T-cell (primary cell): ENCODE data around the gene CHST4. TPM values are rescaled to one million over a fixed set of nuclear protein-coding genes. Genes with fewer than 3 reads are reported as not detected.

Source experiments
- ATAC-seq, 4 experiments: fragments of 200-7000 bp in 3 of 4; fragments of 150-1000 bp in 1 of 4; cut with Tn5 transposase; replicated peaks in 1 of 4; 1 replicate in 3 of 4; 2 replicates in 1 of 4; pipeline ENCODE4 v1.10.0; 2021; ENCODE audit warnings: moderate library complexity in 3 of 4, mild to moderate bottlenecking in 2 of 4, moderate number of reproducible peaks in 1 of 4
- CTCF ChIA-PET, 2 donors: fragments of 300-600 bp; sonication (Branson Sonifier 250); formaldehyde crosslinking; loops; one replicate each; lab custom pipeline; 2022; ENCODE audit warnings: antibody characterized with exemption in 2 of 2; lab: Charles Lee
- POLR2A ChIA-PET, 2 donors: fragments of 300-600 bp; sonication (Branson Sonifier 250); formaldehyde crosslinking; loops; one replicate each; lab custom pipeline; 2022; ENCODE audit warnings: antibody characterized with exemption in 2 of 2; lab: Charles Lee
- DNase-seq, 35 experiments: peaks; one replicate each; pipeline versions ENCODE4 v3.0.0 to v3.0.0-alpha.2; 2013 to 2023
- H3K27ac ChIP-seq: one replicate; pipeline ENCODE4 v1.5.1; 2013; ENCODE audit warnings: low read length
- H3K27me3 ChIP-seq, 2 experiments: replicated peaks in 1 of 2; 1 replicate in 1 of 2; 2 replicates in 1 of 2; pipeline versions ENCODE4 v1.6.1 to v1.7.0; 2013; ENCODE audit warnings: low read length in 1 of 2, mixed read lengths in 1 of 2; ENCODE audit not compliant: control insufficient read depth in 2 of 2, insufficient read depth in 2 of 2; ENCODE audit errors: extremely low read depth in 1 of 2
- H3K36me3 ChIP-seq, 2 donors: 1 replicate in 1 of 2; 2 replicates in 1 of 2; pipeline versions ENCODE4 v1.6.1 to v1.7.0; 2013; ENCODE audit warnings: low read length in 1 of 2; ENCODE audit not compliant: control insufficient read depth in 2 of 2, insufficient read depth in 1 of 2; ENCODE audit errors: extremely low read depth in 1 of 2
- H3K4me1 ChIP-seq, 2 experiments: 1 replicate in 1 of 2; 2 replicates in 1 of 2; pipeline versions ENCODE4 v1.6.1 to v1.7.0; 2013; ENCODE audit warnings: low read length in 2 of 2, mixed read lengths in 1 of 2; ENCODE audit not compliant: insufficient read depth in 2 of 2, control insufficient read depth in 1 of 2; ENCODE audit errors: extremely low read depth in 1 of 2
- H3K4me3 ChIP-seq, 2 donors: 1 replicate in 1 of 2; 2 replicates in 1 of 2; pipeline versions ENCODE4 v1.5.1 to v1.7.0; 2013; ENCODE audit warnings: mild to moderate bottlenecking in 2 of 2, low read length in 1 of 2, moderate library complexity in 1 of 2; ENCODE audit not compliant: control insufficient read depth in 1 of 2; ENCODE audit errors: extremely low read depth in 1 of 2
- H3K9me3 ChIP-seq: 2 replicates; pipeline ENCODE4 v1.7.0; 2013
- H3K27ac Mint-ChIP-seq, 2 donors: one replicate each; pipeline ENCODE4 v1.8.0; 2020 to 2021; ENCODE audit warnings: mild to moderate bottlenecking in 2 of 2, mixed read lengths in 2 of 2
- H3K27me3 Mint-ChIP-seq, 2 donors: one replicate each; pipeline ENCODE4 v1.8.0; 2021 to 2022; ENCODE audit warnings: mixed read lengths in 2 of 2
- H3K36me3 Mint-ChIP-seq: one replicate; pipeline ENCODE4 v1.8.0; 2021; ENCODE audit warnings: mixed read lengths
- H3K4me1 Mint-ChIP-seq, 3 donors: one replicate each; pipeline ENCODE4 v1.8.0; 2020 to 2022; ENCODE audit warnings: mixed read lengths in 3 of 3, mild to moderate bottlenecking in 1 of 3
- H3K4me3 Mint-ChIP-seq, 3 donors: one replicate each; pipeline ENCODE4 v1.8.0; 2020 to 2022; ENCODE audit warnings: mild to moderate bottlenecking in 3 of 3, mixed read lengths in 3 of 3, moderate library complexity in 3 of 3
- H3K9me3 Mint-ChIP-seq, 3 donors: one replicate each; pipeline ENCODE4 v1.8.0; 2020 to 2022; ENCODE audit warnings: mixed read lengths in 3 of 3
- WGBS: methylation state at CpG from one replicate; pipeline ENCODE4 v1.1.5; 2013; ENCODE audit warnings: missing lambda C conversion rate; ENCODE audit not compliant: insufficient coverage; 5-methylcytosine and 5-hydroxymethylcytosine counted together
- total RNA-seq, 35 experiments: library from RNA in 6 of 35; stranded (reverse) in 6 of 35; fragments of 120-200 nt in 1 of 35; gene quantifications; one replicate each; pipeline versions ENCODE4 v1.2.1 to v1.2.4 and lab custom pipeline; 2013 to 2026

Gene CHST4
- total RNA-seq, 5 donors from 2014 or later (not counting 1 experiment from before 2014, with no cell fraction given): 0.23 TPM; not detected in 4

DNA sequence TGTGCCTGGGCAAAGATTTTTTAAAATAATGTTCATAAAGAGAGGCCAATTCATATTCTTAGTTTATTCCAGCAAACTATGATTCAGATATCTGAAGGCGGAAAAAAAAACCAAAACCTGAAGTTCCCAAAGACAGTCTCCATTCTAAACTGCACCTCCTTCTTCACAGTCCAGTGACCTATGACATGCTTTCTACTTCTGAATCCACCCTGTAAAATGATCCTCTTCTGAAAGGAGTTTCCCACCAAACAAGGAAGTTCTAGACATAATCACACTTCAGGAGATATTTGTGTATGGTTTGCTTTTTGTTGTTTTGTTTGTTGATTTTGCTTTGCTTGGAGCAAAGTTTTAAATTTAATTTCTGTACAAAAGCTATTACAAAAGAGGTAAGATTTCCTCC lies 12.9 kb upstream of the CHST4 start:
- ChIA-PET POLR2A (no interaction called here), CTCF (interaction anchor here in 1 of 2 donors (0.6 to 1.1 kb wide), 2 partner anchors 43 to 102 kb away, joined by 3 to 6 read pairs; no protein-coding TSS in a partner anchor)
- peaks cover 0 to 7% of the 10 kb centered on the region in 2 experiments for H3K27me3 ChIP-seq
- no peak overlapping the region for H3K27ac ChIP-seq
- DNase-seq (no peak), ATAC-seq (no peak)
- no peaks in the 10 kb centered on the region for H3K4me1 Mint-ChIP-seq
- no peaks in the 10 kb centered on the region for H3K4me1 ChIP-seq
- no peaks in the 10 kb centered on the region for H3K9me3 Mint-ChIP-seq
- H3K9me3 ChIP-seq: no peaks in the 10 kb centered on the region
- H3K4me3 Mint-ChIP-seq: no peak overlapping the region
- no peaks in the 10 kb centered on the region for H3K36me3 ChIP-seq
- H3K27me3 Mint-ChIP-seq: peaks cover 13 to 20% of the 10 kb centered on the region in 2 donors
- no CpG with 5 or more reads among the region's 1 CpG for WGBS
- no peaks in the 10 kb centered on the region for H3K36me3 Mint-ChIP-seq
- H3K4me3 ChIP-seq: no peak overlapping the region
- H3K27ac Mint-ChIP-seq: no peak overlapping the region

GRCh38 chr16:71514476-71514875 lies 11.8 kb upstream of the CHST4 start:
- Histone ChIP-seq H3K27ac (no peak overlapping the region), H3K9me3 (no peaks in the 10 kb centered on the region), H3K4me1 (no peaks in the 10 kb centered on the region), H3K27me3 (peaks cover 0 to 7% of the 10 kb centered on the region in 2 experiments), H3K36me3 (no peaks in the 10 kb centered on the region), H3K4me3 (no peak overlapping the region)
- no peaks in the 10 kb centered on the region for H3K36me3 Mint-ChIP-seq
- H3K27ac Mint-ChIP-seq: no peak overlapping the region
- ATAC-seq (no peak), DNase-seq (no peak)
- H3K27me3 Mint-ChIP-seq: peaks cover 13 to 18% of the 10 kb centered on the region in 2 donors
- no peaks in the 10 kb centered on the region for H3K4me1 Mint-ChIP-seq
- CTCF ChIA-PET: no interaction called here
- POLR2A ChIA-PET: no interaction called here
- H3K9me3 Mint-ChIP-seq: no peaks in the 10 kb centered on the region
- no peak overlapping the region for H3K4me3 Mint-ChIP-seq
- 71% methylated on average over 4 of the region's 7 CpGs for WGBS

DNA sequence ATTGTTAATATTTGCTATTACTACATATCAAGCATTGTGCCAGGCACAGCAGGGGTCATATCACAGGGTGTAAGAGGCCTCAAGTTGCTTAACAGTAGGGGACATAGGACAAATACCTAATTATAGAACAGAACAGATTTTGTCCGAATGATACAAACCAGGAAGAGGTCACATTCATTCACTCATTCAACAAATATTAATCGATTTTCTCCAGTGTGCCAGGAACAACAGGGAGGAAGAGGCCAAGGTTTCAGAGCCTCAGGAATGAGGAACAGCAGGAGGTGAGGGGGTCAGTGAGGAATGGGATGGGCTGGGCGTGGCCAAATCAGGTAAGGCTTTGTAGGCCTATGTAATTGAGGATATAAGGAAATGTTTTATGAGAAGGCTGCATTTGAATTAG lies 11.2 kb upstream of the CHST4 start:
- CTCF ChIA-PET: no interaction called here
- no peaks in the 10 kb centered on the region for H3K36me3 ChIP-seq
- no peaks in the 10 kb centered on the region for H3K4me1 Mint-ChIP-seq
- H3K4me3 ChIP-seq: no peak overlapping the region
- peaks cover 0 to 7% of the 10 kb centered on the region in 2 experiments for H3K27me3 ChIP-seq
- WGBS: no CpG with 5 or more reads among the region's 3 CpGs
- DNase-seq (no peak), ATAC-seq (no peak)
- no peak overlapping the region for H3K4me3 Mint-ChIP-seq
- no peaks in the 10 kb centered on the region for H3K9me3 Mint-ChIP-seq
- no peaks in the 10 kb centered on the region for H3K36me3 Mint-ChIP-seq
- POLR2A ChIA-PET: no interaction called here
- H3K27ac ChIP-seq: no peak overlapping the region
- H3K27ac Mint-ChIP-seq: no peak overlapping the region
- H3K4me1 ChIP-seq: no peaks in the 10 kb centered on the region
- no peaks in the 10 kb centered on the region for H3K9me3 ChIP-seq
- H3K27me3 Mint-ChIP-seq: peaks cover 10 to 18% of the 10 kb centered on the region in 2 donors

DNA sequence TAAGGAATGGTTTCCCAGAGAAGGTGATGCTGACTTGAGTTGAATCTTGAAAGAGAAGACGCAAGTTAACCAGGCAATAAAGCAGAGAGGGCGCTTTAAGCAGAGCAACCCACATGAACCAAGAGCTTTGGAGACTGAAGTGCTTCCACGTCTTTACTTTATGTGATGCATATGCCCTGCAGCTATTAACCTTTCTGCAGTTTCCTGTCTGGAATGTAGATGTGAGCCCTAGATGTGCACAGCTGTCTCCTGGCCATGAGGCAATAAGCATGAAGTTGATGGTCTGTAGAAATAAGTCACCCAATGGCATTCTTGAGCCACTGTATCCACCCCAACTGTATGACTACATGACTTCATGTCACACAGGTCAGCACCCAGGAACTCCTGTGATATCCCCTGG lies 5.7 kb upstream of the CHST4 start:
- Histone ChIP-seq H3K4me3 (no peak overlapping the region), H3K9me3 (no peaks in the 10 kb centered on the region), H3K36me3 (no peaks in the 10 kb centered on the region), H3K27me3 (peaks cover 2 to 7% of the 10 kb centered on the region in 2 experiments), H3K27ac (no peak overlapping the region), H3K4me1 (no peaks in the 10 kb centered on the region)
- WGBS: 79% methylated on average over 3 of the region's 3 CpGs
- Mint-ChIP-seq H3K36me3 (no peaks in the 10 kb centered on the region), H3K4me3 (no peak overlapping the region), H3K9me3 (no peaks in the 10 kb centered on the region), H3K27me3 (peaks cover 10 to 11% of the 10 kb centered on the region in 2 donors), H3K4me1 (no peaks in the 10 kb centered on the region), H3K27ac (no peak overlapping the region)
- ChIA-PET POLR2A (no interaction called here), CTCF (no interaction called here)
- ATAC-seq: no peak
- no peak for DNase-seq

DNA sequence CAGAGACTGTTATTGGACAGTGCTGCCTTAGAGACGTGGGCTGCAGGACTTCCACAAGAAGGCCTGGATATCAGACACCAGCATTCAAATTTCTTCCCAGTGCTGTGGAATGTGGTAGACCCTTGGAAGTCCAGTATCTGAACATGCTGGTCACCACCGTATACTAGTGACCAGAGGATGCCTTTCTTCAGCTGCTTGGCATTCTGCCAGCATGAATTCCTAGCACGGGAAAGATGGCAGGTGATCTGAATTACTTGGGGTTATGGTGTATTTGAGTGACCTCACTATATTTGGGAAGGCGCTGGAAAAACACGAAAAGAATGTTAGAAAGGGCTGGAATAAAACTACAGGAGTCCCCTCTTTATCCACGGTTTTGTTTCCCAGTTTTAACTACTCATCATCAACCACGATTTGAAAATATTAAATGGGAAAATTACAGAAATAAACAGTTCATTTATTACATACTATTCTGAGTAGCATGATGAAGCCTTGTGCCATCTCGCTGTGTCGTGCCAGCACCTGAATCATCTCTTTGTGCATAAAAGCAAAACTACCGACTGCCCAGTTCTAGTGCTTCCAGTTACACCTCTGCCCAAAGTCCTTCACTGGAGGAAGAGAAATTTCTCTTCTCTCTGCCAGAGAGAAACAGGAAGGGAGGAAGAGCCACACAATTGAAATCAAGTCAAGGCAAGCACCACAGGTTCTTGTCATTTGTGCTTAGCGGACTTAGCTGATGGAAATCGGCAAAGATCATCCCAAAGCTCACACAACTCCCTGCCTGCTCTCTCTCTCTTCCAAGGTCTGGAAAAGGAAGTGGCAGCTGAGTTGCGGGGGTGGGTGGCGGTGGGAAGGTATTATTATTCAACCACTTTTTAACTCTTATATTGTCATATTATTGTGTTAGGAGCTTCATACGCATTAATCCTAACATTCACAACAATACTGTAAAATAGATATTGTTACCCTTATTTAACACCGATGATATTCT lies 1.4 kb upstream of the CHST4 start:
- H3K27me3 Mint-ChIP-seq: peaks cover 21 to 25% of the 10 kb centered on the region in 2 donors
- H3K4me1 Mint-ChIP-seq: no peaks in the 10 kb centered on the region
- no peak for ATAC-seq
- no peaks in the 10 kb centered on the region for H3K4me1 ChIP-seq
- no peaks in the 10 kb centered on the region for H3K36me3 Mint-ChIP-seq
- CTCF ChIA-PET: no interaction called here
- no peaks in the 10 kb centered on the region for H3K36me3 ChIP-seq
- no peak overlapping the region for H3K4me3 ChIP-seq
- peaks cover 5 to 16% of the 10 kb centered on the region in 2 experiments for H3K27me3 ChIP-seq
- POLR2A ChIA-PET: no interaction called here
- H3K27ac Mint-ChIP-seq: no peak overlapping the region
- H3K9me3 ChIP-seq: no peaks in the 10 kb centered on the region
- WGBS: 100% methylated on average over 1 of the region's 16 CpGs
- no peak for DNase-seq
- H3K27ac ChIP-seq: no peak overlapping the region
- no peak overlapping the region for H3K4me3 Mint-ChIP-seq
- no peaks in the 10 kb centered on the region for H3K9me3 Mint-ChIP-seq

DNA sequence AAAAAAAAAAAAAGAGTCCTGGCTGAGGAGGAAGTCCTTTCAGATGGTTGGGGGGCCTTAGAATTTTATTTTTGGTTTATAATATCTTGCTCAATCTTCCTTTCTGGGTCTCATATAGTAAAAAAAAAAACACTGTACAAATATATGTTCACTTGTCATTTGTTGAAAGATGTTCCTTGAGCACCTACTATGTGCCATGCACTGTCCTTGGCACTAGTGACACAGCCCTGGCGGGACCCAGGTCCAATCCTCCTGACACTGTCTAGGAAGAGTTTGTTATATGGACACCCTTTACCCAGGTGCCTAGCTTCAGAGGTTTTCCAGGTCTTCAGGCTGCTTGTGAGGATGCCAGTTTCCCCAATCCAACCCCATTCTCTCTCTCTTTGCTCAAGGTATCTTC lies 2.0 kb downstream of the CHST4 start:
- POLR2A ChIA-PET: no interaction called here
- no peak overlapping the region for H3K27ac ChIP-seq
- H3K27ac Mint-ChIP-seq: no peak overlapping the region
- no peaks in the 10 kb centered on the region for H3K36me3 ChIP-seq
- DNase-seq: no peak
- no CpG with 5 or more reads among the region's 1 CpG for WGBS
- CTCF ChIA-PET: interaction anchor here in 1 of 2 donors (0.6 kb wide), 1 partner anchor 38 kb away, joined by 4 read pairs; no protein-coding TSS in a partner anchor
- peaks cover 5 to 23% of the 10 kb centered on the region in 2 experiments for H3K27me3 ChIP-seq
- H3K36me3 Mint-ChIP-seq: no peaks in the 10 kb centered on the region
- peaks cover 21 to 25% of the 10 kb centered on the region in 2 donors for H3K27me3 Mint-ChIP-seq
- no peaks in the 10 kb centered on the region for H3K4me1 ChIP-seq
- no peaks in the 10 kb centered on the region for H3K9me3 Mint-ChIP-seq
- no peak overlapping the region for H3K4me3 ChIP-seq
- H3K9me3 ChIP-seq: no peaks in the 10 kb centered on the region
- no peak overlapping the region for H3K4me3 Mint-ChIP-seq
- H3K4me1 Mint-ChIP-seq: no peaks in the 10 kb centered on the region
- no peak for ATAC-seq
